ENCODE measurements around the gene CCDC57. TPM values are rescaled to one million over a fixed set of nuclear protein-coding genes. Genes with fewer than 3 reads are reported as not detected.

The CCDC57 gene
- total and polyA plus RNA-seq, 9 of the 15 experiments (the other 6 are each of a cell fraction or from before 2014, with no cell fraction given) = 0.83 to 36.2 (median 13.6) TPM

DNA sequence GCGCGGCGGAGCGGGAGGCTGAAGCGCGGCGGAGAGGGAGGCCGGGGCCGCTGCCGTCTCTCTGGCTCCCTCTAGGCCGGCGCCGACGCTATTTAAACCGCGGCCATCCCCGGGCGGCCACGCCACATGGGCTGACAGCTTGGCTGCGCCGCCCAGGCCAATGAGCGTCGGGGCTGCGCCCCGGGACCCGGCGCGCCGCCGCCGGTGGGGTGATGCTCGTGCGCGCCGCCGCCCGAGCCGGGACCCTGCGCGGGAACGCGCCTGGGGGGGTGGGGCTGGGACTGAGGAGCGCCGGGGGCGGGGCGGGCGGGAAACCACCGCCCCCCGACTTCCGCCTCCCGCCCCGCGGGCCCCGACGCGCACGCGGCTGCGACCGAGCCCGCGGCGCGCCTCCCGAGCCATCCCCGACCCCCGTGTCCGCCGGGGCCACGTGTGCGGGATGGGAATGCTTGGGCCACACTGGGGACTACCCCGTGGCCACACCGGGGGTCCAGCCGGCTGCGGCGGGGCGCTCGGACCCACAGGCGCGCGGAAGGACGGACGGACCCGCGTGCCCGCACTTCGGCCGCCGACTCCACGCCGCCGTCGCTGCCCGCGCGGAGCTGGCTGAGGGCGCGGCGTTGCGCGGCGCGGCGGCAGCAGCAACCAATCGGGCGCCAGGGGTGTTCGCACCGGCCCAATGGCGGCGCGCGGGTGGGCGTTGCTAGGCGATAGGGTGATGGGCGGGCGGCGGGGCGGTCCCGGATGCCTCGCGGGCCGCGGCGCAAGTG lies 114.3 kb downstream of the CCDC57 start, which contains the start of gene FASN (continued):
- TF ChIP-seq, protein P1, sequence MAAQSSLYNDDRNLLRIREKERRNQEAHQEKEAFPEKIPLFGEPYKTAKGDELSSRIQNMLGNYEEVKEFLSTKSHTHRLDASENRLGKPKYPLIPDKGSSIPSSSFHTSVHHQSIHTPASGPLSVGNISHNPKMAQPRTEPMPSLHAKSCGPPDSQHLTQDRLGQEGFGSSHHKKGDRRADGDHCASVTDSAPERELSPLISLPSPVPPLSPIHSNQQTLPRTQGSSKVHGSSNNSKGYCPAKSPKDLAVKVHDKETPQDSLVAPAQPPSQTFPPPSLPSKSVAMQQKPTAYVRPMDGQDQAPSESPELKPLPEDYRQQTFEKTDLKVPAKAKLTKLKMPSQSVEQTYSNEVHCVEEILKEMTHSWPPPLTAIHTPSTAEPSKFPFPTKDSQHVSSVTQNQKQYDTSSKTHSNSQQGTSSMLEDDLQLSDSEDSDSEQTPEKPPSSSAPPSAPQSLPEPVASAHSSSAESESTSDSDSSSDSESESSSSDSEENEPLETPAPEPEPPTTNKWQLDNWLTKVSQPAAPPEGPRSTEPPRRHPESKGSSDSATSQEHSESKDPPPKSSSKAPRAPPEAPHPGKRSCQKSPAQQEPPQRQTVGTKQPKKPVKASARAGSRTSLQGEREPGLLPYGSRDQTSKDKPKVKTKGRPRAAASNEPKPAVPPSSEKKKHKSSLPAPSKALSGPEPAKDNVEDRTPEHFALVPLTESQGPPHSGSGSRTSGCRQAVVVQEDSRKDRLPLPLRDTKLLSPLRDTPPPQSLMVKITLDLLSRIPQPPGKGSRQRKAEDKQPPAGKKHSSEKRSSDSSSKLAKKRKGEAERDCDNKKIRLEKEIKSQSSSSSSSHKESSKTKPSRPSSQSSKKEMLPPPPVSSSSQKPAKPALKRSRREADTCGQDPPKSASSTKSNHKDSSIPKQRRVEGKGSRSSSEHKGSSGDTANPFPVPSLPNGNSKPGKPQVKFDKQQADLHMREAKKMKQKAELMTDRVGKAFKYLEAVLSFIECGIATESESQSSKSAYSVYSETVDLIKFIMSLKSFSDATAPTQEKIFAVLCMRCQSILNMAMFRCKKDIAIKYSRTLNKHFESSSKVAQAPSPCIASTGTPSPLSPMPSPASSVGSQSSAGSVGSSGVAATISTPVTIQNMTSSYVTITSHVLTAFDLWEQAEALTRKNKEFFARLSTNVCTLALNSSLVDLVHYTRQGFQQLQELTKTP (IDR thresholded peaks at IDR 0.05; ENCODE audit: low read depth in 1 of 2, partially characterized antibody in 2 of 2) = no peak
- TF ChIP-seq E4F1 (CRISPR knock-in tag; IDR thresholded peaks at IDR 0.05; ENCODE audit: borderline replicate concordance) = no peak
- TF ChIP-seq, protein P2, sequence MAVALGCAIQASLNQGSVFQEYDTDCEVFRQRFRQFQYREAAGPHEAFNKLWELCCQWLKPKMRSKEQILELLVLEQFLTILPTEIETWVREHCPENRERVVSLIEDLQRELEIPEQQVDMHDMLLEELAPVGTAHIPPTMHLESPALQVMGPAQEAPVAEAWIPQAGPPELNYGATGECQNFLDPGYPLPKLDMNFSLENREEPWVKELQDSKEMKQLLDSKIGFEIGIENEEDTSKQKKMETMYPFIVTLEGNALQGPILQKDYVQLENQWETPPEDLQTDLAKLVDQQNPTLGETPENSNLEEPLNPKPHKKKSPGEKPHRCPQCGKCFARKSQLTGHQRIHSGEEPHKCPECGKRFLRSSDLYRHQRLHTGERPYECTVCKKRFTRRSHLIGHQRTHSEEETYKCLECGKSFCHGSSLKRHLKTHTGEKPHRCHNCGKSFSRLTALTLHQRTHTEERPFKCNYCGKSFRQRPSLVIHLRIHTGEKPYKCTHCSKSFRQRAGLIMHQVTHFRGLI (CRISPR knock-in tag; IDR thresholded peaks at IDR 0.05) = no peak
- no peak for TF ChIP-seq GTF3C2 (IDR thresholded peaks at IDR 0.05; ENCODE audit: borderline replicate concordance, extremely low read depth, insufficient read length)
- no peak for TF ChIP-seq HNRNPL (IDR thresholded peaks at IDR 0.05; ENCODE audit: low read depth, low read length)
- TF ChIP-seq, protein P3, sequence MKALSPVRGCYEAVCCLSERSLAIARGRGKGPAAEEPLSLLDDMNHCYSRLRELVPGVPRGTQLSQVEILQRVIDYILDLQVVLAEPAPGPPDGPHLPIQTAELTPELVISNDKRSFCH (CRISPR knock-in tag; IDR thresholded peaks at IDR 0.05) = no peak
- TF ChIP-seq, protein P3 (tag; IDR thresholded peaks at IDR 0.05) = no peak
- peak; percentile 95 for TF ChIP-seq NFYB (IDR thresholded peaks at IDR 0.05; ENCODE audit: extremely low read depth, insufficient read length)
- no peak for TF ChIP-seq ZNF174 (CRISPR knock-in tag; IDR thresholded peaks at IDR 0.05)
- TF ChIP-seq, protein P4, sequence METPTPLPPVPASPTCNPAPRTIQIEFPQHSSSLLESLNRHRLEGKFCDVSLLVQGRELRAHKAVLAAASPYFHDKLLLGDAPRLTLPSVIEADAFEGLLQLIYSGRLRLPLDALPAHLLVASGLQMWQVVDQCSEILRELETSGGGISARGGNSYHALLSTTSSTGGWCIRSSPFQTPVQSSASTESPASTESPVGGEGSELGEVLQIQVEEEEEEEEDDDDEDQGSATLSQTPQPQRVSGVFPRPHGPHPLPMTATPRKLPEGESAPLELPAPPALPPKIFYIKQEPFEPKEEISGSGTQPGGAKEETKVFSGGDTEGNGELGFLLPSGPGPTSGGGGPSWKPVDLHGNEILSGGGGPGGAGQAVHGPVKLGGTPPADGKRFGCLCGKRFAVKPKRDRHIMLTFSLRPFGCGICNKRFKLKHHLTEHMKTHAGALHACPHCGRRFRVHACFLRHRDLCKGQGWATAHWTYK (CRISPR knock-in tag; IDR thresholded peaks at IDR 0.05) = no peak
- TF ChIP-seq NR1H2 (CRISPR knock-in tag; IDR thresholded peaks at IDR 0.05) = no peak
- no peak for TF ChIP-seq ZNF41 (CRISPR knock-in tag; conservative IDR thresholded peaks at IDR 0.05)
- peak; percentile 90 for TF ChIP-seq GATAD2B (IDR thresholded peaks at IDR 0.05; ENCODE audit: borderline replicate concordance)
